ENCODE measurements around the gene THOC6. TPM values are rescaled to one million over a fixed set of nuclear protein-coding genes. Genes with fewer than 3 reads are reported as not detected.

The THOC6 gene
- polyA plus RNA-seq, 1 donor from 2014 or later = 11.4 TPM

DNA sequence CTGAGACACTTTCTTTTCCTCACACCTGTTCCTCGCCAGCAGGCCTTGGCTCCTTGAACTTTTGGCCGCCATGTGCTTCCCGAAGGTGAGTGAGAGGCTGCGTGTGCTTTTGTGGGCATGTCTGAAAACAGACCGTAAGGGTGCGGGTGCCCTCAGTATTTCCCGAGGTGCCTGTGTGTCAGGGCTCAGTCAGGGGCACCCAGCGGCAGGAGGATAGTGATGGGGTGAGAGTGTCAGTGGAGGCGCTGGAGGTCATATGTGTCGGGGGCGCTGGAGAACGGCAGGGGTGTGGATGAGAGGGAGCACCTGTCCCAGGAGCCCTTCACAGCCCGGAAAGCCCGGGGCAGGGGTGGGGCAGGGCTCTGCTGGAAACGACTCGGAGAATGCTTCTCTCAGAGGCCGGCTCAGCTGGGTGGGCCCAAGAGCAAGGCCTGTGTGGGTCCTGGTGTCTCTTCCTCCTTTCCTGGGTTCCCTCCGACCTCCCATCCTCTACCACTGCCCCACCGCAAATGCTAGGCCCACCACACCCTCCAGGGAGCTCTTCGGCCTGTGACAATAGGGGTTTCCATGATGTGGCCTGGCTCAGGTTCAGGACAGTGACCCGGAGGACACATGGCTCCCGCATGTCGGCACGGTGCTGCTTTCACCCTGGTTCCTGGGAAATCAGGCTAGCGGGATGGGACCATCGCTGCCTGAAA lies 42.1 kb downstream of the THOC6 start (continued):
- TF ChIP-seq, protein P1, sequence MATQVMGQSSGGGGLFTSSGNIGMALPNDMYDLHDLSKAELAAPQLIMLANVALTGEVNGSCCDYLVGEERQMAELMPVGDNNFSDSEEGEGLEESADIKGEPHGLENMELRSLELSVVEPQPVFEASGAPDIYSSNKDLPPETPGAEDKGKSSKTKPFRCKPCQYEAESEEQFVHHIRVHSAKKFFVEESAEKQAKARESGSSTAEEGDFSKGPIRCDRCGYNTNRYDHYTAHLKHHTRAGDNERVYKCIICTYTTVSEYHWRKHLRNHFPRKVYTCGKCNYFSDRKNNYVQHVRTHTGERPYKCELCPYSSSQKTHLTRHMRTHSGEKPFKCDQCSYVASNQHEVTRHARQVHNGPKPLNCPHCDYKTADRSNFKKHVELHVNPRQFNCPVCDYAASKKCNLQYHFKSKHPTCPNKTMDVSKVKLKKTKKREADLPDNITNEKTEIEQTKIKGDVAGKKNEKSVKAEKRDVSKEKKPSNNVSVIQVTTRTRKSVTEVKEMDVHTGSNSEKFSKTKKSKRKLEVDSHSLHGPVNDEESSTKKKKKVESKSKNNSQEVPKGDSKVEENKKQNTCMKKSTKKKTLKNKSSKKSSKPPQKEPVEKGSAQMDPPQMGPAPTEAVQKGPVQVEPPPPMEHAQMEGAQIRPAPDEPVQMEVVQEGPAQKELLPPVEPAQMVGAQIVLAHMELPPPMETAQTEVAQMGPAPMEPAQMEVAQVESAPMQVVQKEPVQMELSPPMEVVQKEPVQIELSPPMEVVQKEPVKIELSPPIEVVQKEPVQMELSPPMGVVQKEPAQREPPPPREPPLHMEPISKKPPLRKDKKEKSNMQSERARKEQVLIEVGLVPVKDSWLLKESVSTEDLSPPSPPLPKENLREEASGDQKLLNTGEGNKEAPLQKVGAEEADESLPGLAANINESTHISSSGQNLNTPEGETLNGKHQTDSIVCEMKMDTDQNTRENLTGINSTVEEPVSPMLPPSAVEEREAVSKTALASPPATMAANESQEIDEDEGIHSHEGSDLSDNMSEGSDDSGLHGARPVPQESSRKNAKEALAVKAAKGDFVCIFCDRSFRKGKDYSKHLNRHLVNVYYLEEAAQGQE (IDR thresholded peaks at IDR 0.05; ENCODE audit: borderline replicate concordance) = no peak

DNA sequence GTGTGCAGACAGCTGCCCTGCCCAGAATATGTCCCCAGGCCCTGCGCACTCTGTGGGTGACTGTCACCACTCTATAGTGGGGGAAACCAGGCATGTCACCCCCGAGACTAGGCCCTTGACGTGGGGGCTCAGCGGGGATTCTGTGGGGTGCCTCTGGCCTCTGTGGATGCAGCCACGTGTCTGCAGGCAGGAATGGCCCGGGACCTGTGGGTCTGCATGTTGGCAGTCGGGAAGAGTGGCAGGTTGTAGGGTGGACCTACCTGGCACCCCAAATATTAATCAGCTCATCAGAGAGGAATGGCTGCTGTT lies 42.6 kb downstream of the THOC6 start:
- H3K36me3 ChIP-seq (ENCODE audit: insufficient read depth, low read length) = no peaks in the 10 kb centered on the region
- H2AFZ ChIP-seq (ENCODE audit: low read depth, low read length) = no peak overlapping the region
- no peak overlapping the region for H3K27ac ChIP-seq (ENCODE audit: low read length)
- H3K9me2 ChIP-seq (ENCODE audit: insufficient read depth, low read length) = no peaks in the 10 kb centered on the region
- H3K4me2 ChIP-seq (ENCODE audit: low read length) = no peak overlapping the region
- no peak overlapping the region for H3K9ac ChIP-seq (ENCODE audit: low read length)
- no peaks in the 10 kb centered on the region for H3K79me2 ChIP-seq (replicated peaks; ENCODE audit: insufficient read depth, low read length)
- H3F3A ChIP-seq (ENCODE audit: insufficient read depth, low read length, poor library complexity, severe bottlenecking) = no peaks in the 10 kb centered on the region
- H3K4me3 ChIP-seq (ENCODE audit: low read length) = no peak overlapping the region
- no peaks in the 10 kb centered on the region for H3K9me3 ChIP-seq (ENCODE audit: low read length)
- no peak for TF ChIP-seq MXI1 (conservative IDR thresholded peaks at IDR 0.05; ENCODE audit: poor library complexity, severe bottlenecking)
- TF ChIP-seq, protein P1 (IDR thresholded peaks at IDR 0.05; ENCODE audit: borderline replicate concordance) = no peak
- TF ChIP-seq, protein P2, sequence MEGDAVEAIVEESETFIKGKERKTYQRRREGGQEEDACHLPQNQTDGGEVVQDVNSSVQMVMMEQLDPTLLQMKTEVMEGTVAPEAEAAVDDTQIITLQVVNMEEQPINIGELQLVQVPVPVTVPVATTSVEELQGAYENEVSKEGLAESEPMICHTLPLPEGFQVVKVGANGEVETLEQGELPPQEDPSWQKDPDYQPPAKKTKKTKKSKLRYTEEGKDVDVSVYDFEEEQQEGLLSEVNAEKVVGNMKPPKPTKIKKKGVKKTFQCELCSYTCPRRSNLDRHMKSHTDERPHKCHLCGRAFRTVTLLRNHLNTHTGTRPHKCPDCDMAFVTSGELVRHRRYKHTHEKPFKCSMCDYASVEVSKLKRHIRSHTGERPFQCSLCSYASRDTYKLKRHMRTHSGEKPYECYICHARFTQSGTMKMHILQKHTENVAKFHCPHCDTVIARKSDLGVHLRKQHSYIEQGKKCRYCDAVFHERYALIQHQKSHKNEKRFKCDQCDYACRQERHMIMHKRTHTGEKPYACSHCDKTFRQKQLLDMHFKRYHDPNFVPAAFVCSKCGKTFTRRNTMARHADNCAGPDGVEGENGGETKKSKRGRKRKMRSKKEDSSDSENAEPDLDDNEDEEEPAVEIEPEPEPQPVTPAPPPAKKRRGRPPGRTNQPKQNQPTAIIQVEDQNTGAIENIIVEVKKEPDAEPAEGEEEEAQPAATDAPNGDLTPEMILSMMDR (IDR thresholded peaks at IDR 0.05; ENCODE audit: poor library complexity, severe bottlenecking) = no peak
- TF ChIP-seq SMC3 (conservative IDR thresholded peaks at IDR 0.05; ENCODE audit: poor library complexity) = no peak
- no peak for TF ChIP-seq EP300 (conservative IDR thresholded peaks at IDR 0.05; ENCODE audit: poor library complexity, severe bottlenecking)
- no peak for TF ChIP-seq EZH2 (IDR thresholded peaks at IDR 0.05; ENCODE audit: borderline replicate concordance, insufficient read depth, low read length, poor library complexity, severe bottlenecking)
- TF ChIP-seq TAF1 (IDR thresholded peaks at IDR 0.05; ENCODE audit: low read depth) = no peak
- TF ChIP-seq RAD21 (conservative IDR thresholded peaks at IDR 0.05) = no peak
- no peak for TF ChIP-seq POLR2AphosphoS5 (IDR thresholded peaks at IDR 0.05)
- no peaks in the 10 kb centered on the region for H3K27me3 ChIP-seq (ENCODE audit: insufficient read depth, low read depth, low read length)
- no peaks in the 10 kb centered on the region for H4K20me1 ChIP-seq (ENCODE audit: insufficient read depth)
